GM12874 (cell line): ENCODE results near the gene ELMOD3.

Experiments used
- CTCF ChIP-seq: IDR thresholded peaks from 2 replicates; pipeline ENCODE4 v1.5.1; 2011; ENCODE audit warnings: low read depth, mild to moderate bottlenecking, control low read depth, low read length, moderate library complexity; ENCODE audit not compliant: insufficient read depth

Gene ELMOD3

GRCh38 chr2:85397925-85398331 lies 43.4 kb downstream of the ELMOD3 start:
- no peak for TF ChIP-seq CTCF

DNA sequence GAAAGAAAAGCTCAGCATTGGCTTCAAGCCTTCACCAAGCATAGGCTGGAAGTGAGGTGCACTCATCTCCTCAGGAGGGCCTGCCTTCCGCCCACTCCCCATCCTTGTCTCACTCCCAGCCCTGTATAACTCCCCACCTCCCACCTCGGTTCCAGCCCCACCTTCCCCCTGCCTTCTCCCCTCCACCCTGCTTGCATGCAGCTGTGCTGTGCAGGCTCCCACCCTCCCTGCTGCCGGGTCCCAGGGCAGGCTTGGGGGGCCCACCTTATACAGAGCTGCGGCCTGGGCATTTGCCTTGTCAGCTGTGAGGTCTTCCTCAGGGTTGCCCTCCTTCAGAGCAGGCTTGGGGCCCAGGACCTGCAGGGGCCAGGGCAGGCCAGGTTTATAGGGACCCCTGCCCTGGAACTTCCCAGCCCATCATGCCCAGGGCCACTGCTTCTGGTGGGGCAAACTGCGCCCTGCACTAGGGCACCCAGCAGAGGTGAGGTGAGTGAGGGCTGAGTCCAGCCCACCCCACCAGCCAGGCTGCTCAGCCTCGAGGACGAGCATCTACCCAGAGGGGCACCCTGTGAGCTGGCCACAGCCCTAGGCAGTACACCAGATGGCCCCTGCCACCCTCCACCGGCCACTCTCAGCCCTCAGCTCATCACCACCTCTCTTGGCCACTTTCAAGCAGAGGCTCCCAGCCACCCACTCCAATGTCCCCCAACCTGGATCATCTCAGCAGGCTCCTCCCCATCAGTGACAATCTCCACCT lies 44.0 kb downstream of the ELMOD3 start:
- no peak for TF ChIP-seq CTCF

- no peak for TF ChIP-seq CTCF
Observed at GRCh38 chr2:85399183-85399455, 44.5 kb downstream of the ELMOD3 start.

DNA sequence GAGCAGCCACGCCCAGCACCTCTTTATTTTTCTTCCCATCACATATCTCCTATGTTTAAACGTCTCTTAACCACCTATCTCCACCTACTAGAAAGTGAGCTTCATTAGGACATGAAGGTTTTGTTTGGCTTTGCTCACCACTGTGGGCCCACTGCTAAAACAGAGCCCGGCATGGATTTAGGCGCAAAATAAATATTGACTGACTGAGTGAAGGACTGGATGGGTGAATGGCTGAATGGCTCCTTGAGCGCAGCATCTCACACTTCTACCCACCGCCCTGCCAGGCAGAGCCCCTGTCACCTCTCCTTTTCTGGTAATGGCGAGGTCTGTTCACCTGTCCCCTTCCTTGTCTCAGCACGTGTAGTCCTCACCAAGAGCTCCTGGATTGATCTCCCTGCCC lies 45.5 kb downstream of the ELMOD3 start:
- no peak for TF ChIP-seq CTCF

DNA sequence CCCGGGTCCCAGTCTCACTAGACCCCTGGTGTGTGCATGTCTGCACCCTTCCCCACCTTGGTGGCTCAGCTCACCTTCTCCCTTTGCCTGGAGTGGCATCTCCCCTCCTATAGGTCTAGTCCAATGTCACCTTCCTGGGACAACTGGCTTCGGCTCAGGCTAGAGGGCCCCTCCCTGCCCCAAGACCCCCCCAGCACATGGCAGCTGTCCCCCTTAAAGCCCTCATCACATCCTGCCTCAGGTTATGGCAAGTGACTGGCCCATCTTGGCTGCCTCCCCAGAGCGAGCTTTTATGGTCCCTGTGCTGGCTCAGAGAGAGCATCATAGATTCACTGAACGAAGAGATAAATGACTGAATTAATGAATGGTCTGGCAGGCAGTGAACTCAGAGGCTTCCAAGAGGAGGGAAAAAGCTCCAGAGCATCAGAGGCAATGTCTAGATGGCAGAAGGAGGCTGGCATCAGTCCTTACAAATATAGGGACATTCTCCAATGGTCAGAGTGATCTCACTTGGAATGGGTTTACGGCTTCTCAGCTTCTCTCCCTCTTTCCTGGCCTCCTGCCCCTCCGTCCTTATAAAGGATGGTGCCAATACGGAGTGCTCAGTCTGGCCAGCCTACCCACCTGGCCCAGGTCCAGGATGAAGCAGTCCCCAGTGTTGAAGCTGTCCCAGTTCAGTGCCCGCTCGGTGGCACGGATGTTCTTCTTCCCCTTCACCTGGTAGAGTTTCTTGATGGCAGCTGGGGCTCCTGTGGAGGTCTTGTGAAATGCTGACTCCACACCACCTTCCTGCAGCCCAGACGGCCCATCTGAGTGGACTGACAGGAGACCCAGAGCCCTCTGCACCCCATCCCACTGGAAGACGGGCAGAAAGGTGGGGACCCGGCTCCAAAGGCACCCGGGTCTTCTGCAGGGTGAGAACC lies 46.2 kb downstream of the ELMOD3 start:
- no peak for TF ChIP-seq CTCF

- TF ChIP-seq CTCF, result no peak
Observed at GRCh38 chr2:85401464-85401805, 46.9 kb downstream of the ELMOD3 start.

DNA sequence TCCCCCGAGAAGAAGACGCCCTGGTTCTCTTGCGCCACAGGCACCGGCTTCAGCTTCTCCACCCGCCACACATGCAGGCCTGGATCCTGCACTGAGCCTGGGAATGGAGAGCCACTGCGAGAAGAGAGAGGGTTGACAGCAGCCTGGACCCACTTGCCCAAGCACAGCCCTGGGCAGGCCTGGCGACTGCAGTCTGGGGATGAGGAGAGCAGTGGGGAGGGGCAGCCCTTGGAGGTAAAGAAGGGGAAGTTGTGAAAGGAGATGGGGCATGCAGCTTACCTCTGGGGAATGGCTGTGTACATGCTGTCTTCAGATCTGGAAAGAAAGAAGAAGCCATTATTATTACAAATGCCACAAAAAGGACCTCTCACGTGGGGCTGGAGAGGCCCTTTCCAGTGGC lies 47.3 kb downstream of the ELMOD3 start:
- no peak for TF ChIP-seq CTCF
